HCT116 (cell line): ENCODE results near the gene PIP4P1. TPM values are rescaled to one million over a fixed set of nuclear protein-coding genes. Genes with fewer than 3 reads are reported as not detected.

ENCODE experiments used
- ATAC-seq: fragments of 200-7000 bp; cut with Tn5 transposase; 2 replicates; pipeline ENCODE4 v1.9.1; 2020; ENCODE audit warnings: mild to moderate bottlenecking, moderate library complexity
- BruUV-seq: library from RNA; stranded (reverse); fragments of 400-500 nt; replicated peaks from 2 replicates; lab custom pipeline; 2021; lab: Mats Ljungman, UMichigan
- CTCF ChIA-PET: fragments of 300-600 bp; sonication (Branson Sonifier 250); formaldehyde crosslinking; loops from one replicate; lab custom pipeline; 2021; ENCODE audit warnings: antibody characterized with exemption; lab: Charles Lee
- POLR2A ChIA-PET: fragments of 300-600, 350-600 bp; sonication (Branson Sonifier 250); formaldehyde crosslinking; loops from one replicate; lab custom pipeline; 2021; ENCODE audit warnings: antibody characterized with exemption; lab: Charles Lee
- RAD21 ChIA-PET, 2 experiments: fragments of 300-600 bp; sonication (Branson Sonifier 250); formaldehyde crosslinking; loops; one replicate each; lab custom pipeline; 2023; ENCODE audit warnings: low total read pairs in 2 of 2; ENCODE audit not compliant: uncharacterized antibody in 2 of 2, unreplicated experiment in 2 of 2, low non-redundant PET in 1 of 2; lab: Charles Lee
- DNase-seq: peaks from one replicate; pipeline ENCODE4 v3.0.0-alpha.2; 2010; ENCODE audit warnings: low read depth, low spot score
- H2AFZ ChIP-seq: fragments of 200-600 bp; shearing (Covaris generic), sonication (generic); 2 replicates; pipeline ENCODE4 v1.6.1; 2017; ENCODE audit warnings: low read depth, mixed run types, mixed read lengths, antibody characterized with exemption, low read length; ENCODE audit not compliant: poor library complexity, severe bottlenecking
- H3K27ac ChIP-seq: 2 replicates; pipeline ENCODE4 v1.5.1; 2012; ENCODE audit warnings: low read depth, low read length
- H3K27me3 ChIP-seq: fragments of 200-600 bp; sonication (generic); 2 replicates; pipeline ENCODE4 v1.6.1; 2016; ENCODE audit warnings: mixed run types, low read length, mixed read lengths; ENCODE audit not compliant: insufficient read depth
- H3K36me3 ChIP-seq, 2 experiments: fragments of 200-500 bp in 1 of 2; fragments of 200-600 bp in 1 of 2; sonication (Bioruptor generic) in 1 of 2; sonication (generic) in 1 of 2; 2 replicates each; pipeline versions ENCODE4 v1.5.1 to v1.6.1; 2014 to 2016; ENCODE audit warnings: low read length in 2 of 2, inconsistent platforms in 1 of 2, mixed read lengths in 1 of 2, mixed run types in 1 of 2; ENCODE audit not compliant: insufficient read depth in 2 of 2, control insufficient read depth in 1 of 2
- H3K4me1 ChIP-seq, 2 experiments: fragments of 200-600 bp in 1 of 2; sonication (generic) in 1 of 2; 2 replicates each; pipeline versions ENCODE4 v1.5.1 to v1.6.1; 2012 to 2017; ENCODE audit warnings: low read length in 2 of 2, inconsistent platforms in 1 of 2, mild to moderate bottlenecking in 1 of 2, mixed read lengths in 1 of 2, mixed run types in 1 of 2, moderate library complexity in 1 of 2; ENCODE audit not compliant: insufficient read depth in 2 of 2, control insufficient read depth in 1 of 2
- H3K4me2 ChIP-seq: fragments of 200-600 bp; sonication (generic); 2 replicates; pipeline ENCODE4 v1.6.1; 2017; ENCODE audit warnings: mixed run types, low read length, mixed read lengths
- H3K4me3 ChIP-seq, 2 experiments: fragments of 200-600 bp in 1 of 2; sonication (generic) in 1 of 2; replicated peaks in 1 of 2; 2 replicates each; pipeline ENCODE4 v1.5.1; 2011 to 2016; ENCODE audit warnings: low read length in 2 of 2, control low read depth in 1 of 2, low read depth in 1 of 2, mild to moderate bottlenecking in 1 of 2, mixed read lengths in 1 of 2, mixed run types in 1 of 2
- H3K79me2 ChIP-seq: fragments of 200-600 bp; sonication (generic); 2 replicates; pipeline ENCODE4 v1.6.1; 2017; ENCODE audit warnings: mild to moderate bottlenecking, mixed run types, low read length, moderate library complexity, mixed read lengths; ENCODE audit not compliant: insufficient read depth
- H3K9ac ChIP-seq: fragments of 200-600 bp; sonication (generic); 2 replicates; pipeline ENCODE4 v1.6.1; 2016; ENCODE audit warnings: low read length, mixed read lengths
- H3K9me2 ChIP-seq: fragments of 200-600 bp; sonication (generic), shearing (Covaris generic); 2 replicates; pipeline ENCODE4 v1.6.1; 2017; ENCODE audit warnings: mixed run types, mild to moderate bottlenecking, moderate library complexity; ENCODE audit not compliant: insufficient read depth
- H3K9me3 ChIP-seq, 2 experiments: fragments of 200-500 bp in 1 of 2; fragments of 200-600 bp in 1 of 2; sonication (Bioruptor generic) in 1 of 2; sonication (generic) in 1 of 2; 2 replicates each; pipeline ENCODE4 v1.6.1; 2014 to 2017; ENCODE audit warnings: low read length in 2 of 2, mixed read lengths in 2 of 2, inconsistent platforms in 1 of 2, low read depth in 1 of 2, mild to moderate bottlenecking in 1 of 2, mixed run types in 1 of 2, moderate library complexity in 1 of 2; ENCODE audit not compliant: control insufficient read depth in 1 of 2, insufficient read depth in 1 of 2
- H4K20me1 ChIP-seq: fragments of 200-600 bp; sonication (generic), shearing (Covaris generic); 2 replicates; pipeline ENCODE4 v1.6.1; 2017; ENCODE audit warnings: mixed run types, mild to moderate bottlenecking, moderate library complexity; ENCODE audit not compliant: insufficient read depth
- ATF3 ChIP-seq: IDR thresholded peaks from 2 replicates; pipeline ENCODE4 v1.6.1; 2012
- CEBPB ChIP-seq: IDR thresholded peaks from 2 replicates; pipeline ENCODE4 v1.6.1; 2012; ENCODE audit warnings: low read depth
- EZH2phosphoT487 ChIP-seq: fragments of 200-600 bp; IDR thresholded peaks from 2 replicates; pipeline ENCODE4 v1.6.1; 2018; ENCODE audit warnings: antibody characterized with exemption, borderline replicate concordance
- JUND ChIP-seq: IDR thresholded peaks from 2 replicates; pipeline ENCODE4 v1.6.1; 2012
- POLR2A ChIP-seq: IDR thresholded peaks from 2 replicates; pipeline ENCODE4 v1.7.0; 2011; ENCODE audit warnings: borderline replicate concordance; ENCODE audit not compliant: insufficient read depth, insufficient read length; ENCODE audit errors: extremely low read depth
- POLR2AphosphoS5 ChIP-seq: IDR thresholded peaks from 2 replicates; pipeline ENCODE4 v1.6.1; 2011; ENCODE audit warnings: mild to moderate bottlenecking, low read depth, low read length, moderate library complexity
- REST ChIP-seq: IDR thresholded peaks from 2 replicates; pipeline ENCODE4 v1.6.1; 2012; ENCODE audit warnings: low read depth
- SIN3A ChIP-seq: IDR thresholded peaks from 2 replicates; pipeline ENCODE4 v1.6.1; 2012; ENCODE audit warnings: low read depth
- ZBTB33 ChIP-seq: IDR thresholded peaks from 2 replicates; pipeline ENCODE4 v1.6.1; 2011; ENCODE audit warnings: mild to moderate bottlenecking, low read length, moderate library complexity; ENCODE audit not compliant: insufficient replicate concordance; ENCODE audit errors: extremely low read depth
- ZFX ChIP-seq: fragments of 450-650 bp; IDR thresholded peaks from 2 replicates; pipeline ENCODE4 v1.6.1; 2017
- ZNF274 ChIP-seq: fragments of 200-500 bp; sonication (Bioruptor generic); IDR thresholded peaks from 2 replicates; pipeline ENCODE4 v1.6.1; 2014; ENCODE audit warnings: mild to moderate bottlenecking, low read depth, low read length, inconsistent platforms
- intact Hi-C: fragments of 100-400 bp; cut with micrococcal nuclease; formaldehyde crosslinking; loops from 2 replicates; pipeline ENCODE4 v1.10.0; 2022
- total RNA-seq: library from RNA; stranded (reverse); gene quantifications from one replicate; pipeline ENCODE4 v1.2.1, GENCODE V29; 2021; ENCODE audit not compliant: unreplicated experiment
- TF ChIP-seq, protein P1 (sequence below): IDR thresholded peaks from 2 replicates; pipeline ENCODE4 v1.6.1; 2012

The PIP4P1 gene
- total RNA-seq, 1 experiment from 2014 or later: 35.4 TPM

GRCh38 chr14:20458031-20458789 lies 3.0 kb downstream of the PIP4P1 start (continued):
- TF ChIP-seq, protein P1, sequence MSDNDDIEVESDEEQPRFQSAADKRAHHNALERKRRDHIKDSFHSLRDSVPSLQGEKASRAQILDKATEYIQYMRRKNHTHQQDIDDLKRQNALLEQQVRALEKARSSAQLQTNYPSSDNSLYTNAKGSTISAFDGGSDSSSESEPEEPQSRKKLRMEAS: no peak

- POLR2A ChIA-PET: no interaction called here
- RAD21 ChIA-PET: no interaction called here
- Histone ChIP-seq H3K9me3 (no peaks in the 10 kb centered on the region), H3K9ac (peak overlapping the region; percentile 93; the same call in 1 of the 2 replicates), H3K4me2 (peak overlapping the region; percentile 94; the same call in 1 of the 2 replicates), H3K9me2 (no peaks in the 10 kb centered on the region), H3K36me3 (peaks cover 25 to 41% of the 10 kb centered on the region in 2 experiments), H3K4me3 (no peak overlapping the region), H2AFZ (no peak overlapping the region), H3K27ac (0 out of 2 replicates have a peak overlapping the region, but pooled peaks have one; percentile 2), H3K79me2 (peaks cover 65% of the 10 kb centered on the region), H3K4me1 (peaks cover 21 to 29% of the 10 kb centered on the region in 2 experiments), H4K20me1 (no peaks in the 10 kb centered on the region), H3K27me3 (no peaks in the 10 kb centered on the region)
- no peak for DNase-seq
- no peak for ATAC-seq
- intact Hi-C loops: loop anchor here (1.0 kb wide), 1 partner anchor 114 kb away; the partner anchor contains the start of gene PARP2
- no TSS peak for BruUV-seq
- CTCF ChIA-PET: no interaction called here
- no peak for TF ChIP-seq POLR2A
- TF ChIP-seq EZH2phosphoT487: no peak
- TF ChIP-seq CEBPB: no peak
- TF ChIP-seq ZBTB33: no peak
- no peak for TF ChIP-seq ATF3
- no peak for TF ChIP-seq SIN3A
- no peak for TF ChIP-seq JUND
- TF ChIP-seq ZNF274: no peak
- no peak for TF ChIP-seq REST
- TF ChIP-seq ZFX: no peak
- TF ChIP-seq POLR2AphosphoS5: no peak
Measured at GRCh38 chr14:20456971-20457370, 4.3 kb downstream of the PIP4P1 start.
